ENCODE data around the gene ZNF24.

Gene ZNF24

DNA sequence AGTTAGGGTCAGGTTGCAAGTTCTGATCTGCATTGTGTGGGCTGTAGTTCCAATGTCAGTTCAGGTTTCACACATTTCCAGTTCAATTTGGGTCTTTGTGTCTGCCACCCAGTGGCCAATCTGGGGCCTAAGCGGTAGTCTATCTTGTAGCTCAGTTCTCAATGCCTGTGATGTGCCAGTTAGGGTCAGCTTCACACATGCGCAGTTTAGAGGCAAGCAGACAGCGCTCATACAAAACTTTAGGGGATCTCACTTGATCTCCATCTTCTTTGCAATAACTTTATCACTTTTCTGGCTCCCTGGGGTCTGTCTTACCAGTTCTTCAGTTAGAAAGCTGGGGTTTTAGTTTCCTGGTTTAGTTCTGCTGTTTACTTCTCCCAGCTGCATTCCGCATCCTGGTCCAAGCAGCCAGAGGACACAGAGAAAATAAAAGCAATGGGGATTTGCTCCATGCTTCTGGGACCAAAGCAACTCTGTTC is 11.0 kb upstream of the ZNF24 start:
- Histone ChIP-seq H3K9ac (ENCODE audit: low read depth in 1 of 2, low read length in 2 of 2) (no peak overlapping the region), H3K27me3 (ENCODE audit: control insufficient read depth in 1 of 2, insufficient read depth in 2 of 2, low read length in 2 of 2) (no peaks in the 10 kb centered on the region), H3K4me1 (ENCODE audit: control insufficient read depth in 1 of 2, insufficient read depth in 2 of 2, low read length in 2 of 2) (no peaks in the 10 kb centered on the region), H3K27ac (ENCODE audit: low read depth, low read length) (no peak overlapping the region), H3K36me3 (ENCODE audit: control insufficient read depth in 1 of 2, insufficient read depth in 2 of 2, low read length in 2 of 2) (no peaks in the 10 kb centered on the region), H3K9me3 (ENCODE audit: control insufficient read depth in 1 of 2, low read length in 2 of 2) (peaks cover 10 to 13% of the 10 kb centered on the region in 2 donors), H3K4me3 (ENCODE audit: low read depth in 1 of 2, low read length in 2 of 2) (peak overlapping the region in 1 of 2 donors; percentile 37)

DNA sequence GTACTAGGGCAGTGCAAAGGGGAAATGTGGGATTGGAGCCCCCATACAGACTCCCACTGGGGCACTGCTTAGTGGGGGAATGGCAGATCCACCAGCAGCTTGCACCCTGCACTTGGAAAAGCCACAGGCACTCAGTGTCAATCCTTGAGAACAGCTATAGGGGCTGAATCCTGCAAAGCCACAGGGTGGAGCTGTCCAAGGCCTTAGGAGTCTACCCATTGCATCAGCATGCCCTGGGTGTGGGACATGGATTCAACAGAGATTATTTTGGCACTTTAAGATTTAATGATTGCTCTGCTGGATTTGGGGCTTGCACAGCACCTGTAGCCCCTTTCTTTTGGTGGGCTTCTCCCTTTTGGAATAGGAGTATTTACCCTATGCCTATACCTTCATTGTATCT is 8.6 kb upstream of the ZNF24 start:
- Histone ChIP-seq H3K27me3 (ENCODE audit: control insufficient read depth in 1 of 2, insufficient read depth in 2 of 2, low read length in 2 of 2) (no peaks in the 10 kb centered on the region), H3K9me3 (ENCODE audit: control insufficient read depth in 1 of 2, low read length in 2 of 2) (peaks cover 10 to 13% of the 10 kb centered on the region in 2 donors), H3K27ac (ENCODE audit: low read depth, low read length) (no peak overlapping the region), H3K4me3 (ENCODE audit: low read depth in 1 of 2, low read length in 2 of 2) (no peak overlapping the region), H3K9ac (ENCODE audit: low read depth in 1 of 2, low read length in 2 of 2) (no peak overlapping the region), H3K4me1 (ENCODE audit: control insufficient read depth in 1 of 2, insufficient read depth in 2 of 2, low read length in 2 of 2) (no peaks in the 10 kb centered on the region), H3K36me3 (ENCODE audit: control insufficient read depth in 1 of 2, insufficient read depth in 2 of 2, low read length in 2 of 2) (no peaks in the 10 kb centered on the region)

DNA sequence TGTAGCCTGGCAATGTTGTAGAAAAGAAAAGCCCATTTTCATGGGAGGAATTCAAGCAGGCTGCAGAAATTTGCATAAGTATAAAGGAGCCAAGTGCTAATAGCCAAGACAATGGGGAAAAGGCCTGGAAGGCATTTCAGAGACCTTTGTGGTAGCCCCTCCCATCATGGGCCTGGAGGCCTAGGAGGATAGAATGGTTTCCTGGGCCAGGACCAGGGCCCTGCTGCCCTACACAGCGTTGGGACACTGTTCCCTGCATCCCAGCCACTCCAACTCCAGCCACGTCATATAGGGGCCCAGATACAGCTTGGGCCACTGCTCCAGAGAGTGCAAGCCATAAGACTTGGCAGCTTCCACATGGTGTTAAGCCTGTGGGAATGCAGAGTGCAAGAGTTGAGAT is 8.1 kb upstream of the ZNF24 start:
- H3K9me3 ChIP-seq (ENCODE audit: control insufficient read depth in 1 of 2, low read length in 2 of 2), result peaks cover 10 to 13% of the 10 kb centered on the region in 2 donors
- no peaks in the 10 kb centered on the region for H3K27me3 ChIP-seq (ENCODE audit: control insufficient read depth in 1 of 2, insufficient read depth in 2 of 2, low read length in 2 of 2)
- H3K9ac ChIP-seq (ENCODE audit: low read depth in 1 of 2, low read length in 2 of 2), result no peak overlapping the region
- no peak overlapping the region for H3K4me3 ChIP-seq (ENCODE audit: low read depth in 1 of 2, low read length in 2 of 2)
- H3K4me1 ChIP-seq (ENCODE audit: control insufficient read depth in 1 of 2, insufficient read depth in 2 of 2, low read length in 2 of 2), result no peaks in the 10 kb centered on the region
- no peaks in the 10 kb centered on the region for H3K36me3 ChIP-seq (ENCODE audit: control insufficient read depth in 1 of 2, insufficient read depth in 2 of 2, low read length in 2 of 2)
- H3K27ac ChIP-seq (ENCODE audit: low read depth, low read length), result no peak overlapping the region

DNA sequence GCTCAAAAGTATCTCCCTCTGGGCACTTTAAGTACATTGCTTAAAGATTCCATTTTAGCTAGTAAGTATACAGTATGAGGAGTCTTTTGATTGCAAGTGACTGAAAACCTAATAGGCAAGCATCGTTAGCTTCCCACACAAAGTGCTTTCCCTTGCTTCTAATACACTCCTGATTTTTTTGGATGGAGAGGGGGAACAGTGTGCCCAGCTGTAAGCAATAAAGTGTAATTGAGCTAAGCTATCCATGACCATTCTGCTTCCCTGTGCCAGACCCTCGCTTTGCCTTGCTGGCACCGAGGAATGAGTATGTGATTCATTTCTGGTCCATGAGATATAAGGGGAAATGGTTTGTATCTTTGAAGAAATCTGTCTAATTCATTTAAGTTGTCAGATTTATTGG is 3.8 kb upstream of the ZNF24 start:
- peaks cover 8 to 13% of the 10 kb centered on the region in 2 donors for H3K9me3 ChIP-seq (ENCODE audit: control insufficient read depth in 1 of 2, low read length in 2 of 2)
- peaks cover 8 to 16% of the 10 kb centered on the region in 2 donors for H3K4me1 ChIP-seq (ENCODE audit: control insufficient read depth in 1 of 2, insufficient read depth in 2 of 2, low read length in 2 of 2)
- no peak overlapping the region for H3K9ac ChIP-seq (ENCODE audit: low read depth in 1 of 2, low read length in 2 of 2)
- no peak overlapping the region for H3K4me3 ChIP-seq (ENCODE audit: low read depth in 1 of 2, low read length in 2 of 2)
- H3K36me3 ChIP-seq (ENCODE audit: control insufficient read depth in 1 of 2, insufficient read depth in 2 of 2, low read length in 2 of 2), result no peaks in the 10 kb centered on the region
- no peak overlapping the region for H3K27ac ChIP-seq (ENCODE audit: low read depth, low read length)
- no peaks in the 10 kb centered on the region for H3K27me3 ChIP-seq (ENCODE audit: control insufficient read depth in 1 of 2, insufficient read depth in 2 of 2, low read length in 2 of 2)

DNA sequence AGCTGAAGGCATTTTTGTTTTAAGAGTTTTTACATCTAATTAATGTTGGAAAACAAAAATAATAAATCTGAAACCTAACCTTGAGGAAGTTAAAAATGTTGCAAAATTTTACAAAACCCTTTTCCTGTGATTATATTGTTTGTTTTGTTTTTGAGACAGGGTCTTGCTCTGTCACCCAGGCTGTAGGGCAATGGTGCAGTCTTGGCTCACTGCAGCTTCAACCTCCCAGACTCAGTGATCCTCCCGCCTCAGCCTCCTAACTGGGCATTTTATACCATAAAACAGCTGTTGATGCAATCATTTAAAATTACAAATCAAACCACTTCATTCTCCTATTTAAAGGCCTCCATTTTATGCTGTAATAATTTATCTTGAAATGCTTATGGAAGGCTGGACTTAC is 1.7 kb upstream of the ZNF24 start:
- Histone ChIP-seq H3K36me3 (ENCODE audit: control insufficient read depth in 1 of 2, insufficient read depth in 2 of 2, low read length in 2 of 2) (no peaks in the 10 kb centered on the region), H3K4me3 (ENCODE audit: low read depth in 1 of 2, low read length in 2 of 2) (no peak overlapping the region), H3K27me3 (ENCODE audit: control insufficient read depth in 1 of 2, insufficient read depth in 2 of 2, low read length in 2 of 2) (no peaks in the 10 kb centered on the region), H3K4me1 (ENCODE audit: control insufficient read depth in 1 of 2, insufficient read depth in 2 of 2, low read length in 2 of 2) (peaks cover 8 to 16% of the 10 kb centered on the region in 2 donors), H3K27ac (ENCODE audit: low read depth, low read length) (no peak overlapping the region), H3K9me3 (ENCODE audit: control insufficient read depth in 1 of 2, low read length in 2 of 2) (no peaks in the 10 kb centered on the region), H3K9ac (ENCODE audit: low read depth in 1 of 2, low read length in 2 of 2) (no peak overlapping the region)

DNA sequence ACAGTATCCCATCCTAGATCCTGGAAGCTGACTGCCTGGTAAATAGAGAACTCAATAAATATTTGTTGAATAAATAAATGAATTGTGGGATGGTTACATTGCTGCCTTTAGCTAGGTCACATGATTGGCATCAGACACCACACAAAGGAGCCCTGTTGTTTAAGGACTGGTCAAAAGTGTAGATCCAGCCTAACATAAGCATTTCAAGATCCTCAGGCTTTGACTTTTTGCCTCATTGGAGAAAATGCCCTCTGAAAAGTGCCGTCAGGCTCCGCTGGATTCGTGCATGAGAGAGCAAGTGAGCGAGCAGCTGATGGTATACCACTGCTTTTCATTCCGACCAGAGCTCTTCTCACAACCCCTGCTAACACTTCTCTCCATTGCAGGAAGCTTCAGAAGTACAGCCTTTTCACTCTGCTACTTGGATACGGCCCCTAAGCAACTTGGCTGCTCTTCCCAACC is 1.3 kb upstream of the ZNF24 start:
- Histone ChIP-seq H3K27ac (ENCODE audit: low read depth, low read length) (no peak overlapping the region), H3K4me1 (ENCODE audit: control insufficient read depth in 1 of 2, insufficient read depth in 2 of 2, low read length in 2 of 2) (peaks cover 8 to 16% of the 10 kb centered on the region in 2 donors), H3K36me3 (ENCODE audit: control insufficient read depth in 1 of 2, insufficient read depth in 2 of 2, low read length in 2 of 2) (peaks cover 0 to 1% of the 10 kb centered on the region in 2 donors), H3K4me3 (ENCODE audit: low read depth in 1 of 2, low read length in 2 of 2) (no peak overlapping the region), H3K27me3 (ENCODE audit: control insufficient read depth in 1 of 2, insufficient read depth in 2 of 2, low read length in 2 of 2) (no peaks in the 10 kb centered on the region), H3K9me3 (ENCODE audit: control insufficient read depth in 1 of 2, low read length in 2 of 2) (no peaks in the 10 kb centered on the region), H3K9ac (ENCODE audit: low read depth in 1 of 2, low read length in 2 of 2) (no peak overlapping the region)

DNA sequence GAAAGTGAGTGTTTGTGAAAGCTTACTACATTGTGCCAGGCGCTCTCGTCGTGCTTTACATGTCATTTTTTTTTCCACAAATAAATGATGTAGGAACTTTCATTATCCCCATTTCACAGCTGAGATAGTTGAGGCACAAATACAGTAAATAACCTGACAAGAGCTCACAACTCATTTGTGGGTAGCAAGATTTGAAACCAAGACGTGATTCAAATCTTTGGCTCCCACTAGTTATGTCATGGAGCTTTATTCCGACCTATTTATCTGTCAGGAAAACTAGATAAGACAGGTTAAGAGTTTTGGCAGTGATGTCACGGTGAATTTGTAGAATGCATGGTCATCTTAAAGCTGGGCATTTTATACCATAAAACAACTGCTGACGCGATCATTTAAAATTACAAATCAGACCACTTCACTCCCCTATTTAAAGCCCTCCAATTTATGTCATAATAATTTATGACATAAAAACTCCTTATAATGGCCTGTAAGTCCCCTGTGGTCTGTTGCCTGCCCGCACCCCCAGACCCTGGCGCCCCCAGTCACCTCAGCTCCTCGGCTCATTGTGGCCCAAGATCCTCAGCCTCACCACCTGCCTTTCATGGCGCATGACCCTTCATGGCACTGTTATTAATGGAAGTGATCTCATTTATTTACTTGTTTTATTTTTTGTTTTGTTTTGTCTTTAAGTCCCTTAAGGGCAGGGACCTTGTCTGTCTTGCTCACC is 678 bp upstream of the ZNF24 start:
- peak overlapping the region; percentile 94 to 96 for H3K9ac ChIP-seq (ENCODE audit: low read depth in 1 of 2, low read length in 2 of 2)
- no peaks in the 10 kb centered on the region for H3K9me3 ChIP-seq (ENCODE audit: control insufficient read depth in 1 of 2, low read length in 2 of 2)
- no peaks in the 10 kb centered on the region for H3K27me3 ChIP-seq (ENCODE audit: control insufficient read depth in 1 of 2, insufficient read depth in 2 of 2, low read length in 2 of 2)
- peaks cover 8 to 18% of the 10 kb centered on the region in 2 donors for H3K4me1 ChIP-seq (ENCODE audit: control insufficient read depth in 1 of 2, insufficient read depth in 2 of 2, low read length in 2 of 2)
- peaks cover 5 to 7% of the 10 kb centered on the region in 2 donors for H3K36me3 ChIP-seq (ENCODE audit: control insufficient read depth in 1 of 2, insufficient read depth in 2 of 2, low read length in 2 of 2)
- H3K27ac ChIP-seq (ENCODE audit: low read depth, low read length), result peak overlapping the region; percentile 58
- H3K4me3 ChIP-seq (ENCODE audit: low read depth in 1 of 2, low read length in 2 of 2), result peak overlapping the region; percentile 90 to 93

DNA sequence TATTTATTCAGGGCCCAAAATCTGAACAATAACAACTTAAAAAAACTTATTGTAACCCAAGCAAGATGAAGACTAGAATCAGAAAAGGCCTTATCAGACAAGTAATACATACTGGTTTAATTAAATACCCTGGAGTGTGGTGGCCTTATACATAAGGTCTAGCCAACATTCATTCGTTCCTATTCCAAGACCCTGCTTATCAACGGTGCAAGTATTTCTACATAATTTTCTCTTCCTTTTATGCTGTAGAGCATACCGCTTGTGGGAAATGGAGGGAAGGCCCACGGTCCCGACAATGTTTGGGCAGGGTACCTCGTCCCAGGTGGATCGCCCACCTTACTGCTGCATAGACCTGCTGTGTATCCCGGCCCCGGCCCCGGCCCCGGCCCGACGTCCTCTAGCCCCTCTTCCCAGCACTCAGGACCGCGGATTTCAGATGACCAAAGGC is 708 bp downstream of the ZNF24 start:
- Histone ChIP-seq H3K9ac (ENCODE audit: low read depth in 1 of 2, low read length in 2 of 2) (peak overlapping the region; percentile 94 to 96), H3K27ac (ENCODE audit: low read depth, low read length) (peak overlapping the region; percentile 96), H3K9me3 (ENCODE audit: control insufficient read depth in 1 of 2, low read length in 2 of 2) (no peaks in the 10 kb centered on the region), H3K27me3 (ENCODE audit: control insufficient read depth in 1 of 2, insufficient read depth in 2 of 2, low read length in 2 of 2) (no peaks in the 10 kb centered on the region), H3K4me1 (ENCODE audit: control insufficient read depth in 1 of 2, insufficient read depth in 2 of 2, low read length in 2 of 2) (peaks cover 8 to 18% of the 10 kb centered on the region in 2 donors), H3K4me3 (ENCODE audit: low read depth in 1 of 2, low read length in 2 of 2) (peak overlapping the region; percentile 90 to 93), H3K36me3 (ENCODE audit: control insufficient read depth in 1 of 2, insufficient read depth in 2 of 2, low read length in 2 of 2) (peaks cover 17 to 21% of the 10 kb centered on the region in 2 donors)

DNA sequence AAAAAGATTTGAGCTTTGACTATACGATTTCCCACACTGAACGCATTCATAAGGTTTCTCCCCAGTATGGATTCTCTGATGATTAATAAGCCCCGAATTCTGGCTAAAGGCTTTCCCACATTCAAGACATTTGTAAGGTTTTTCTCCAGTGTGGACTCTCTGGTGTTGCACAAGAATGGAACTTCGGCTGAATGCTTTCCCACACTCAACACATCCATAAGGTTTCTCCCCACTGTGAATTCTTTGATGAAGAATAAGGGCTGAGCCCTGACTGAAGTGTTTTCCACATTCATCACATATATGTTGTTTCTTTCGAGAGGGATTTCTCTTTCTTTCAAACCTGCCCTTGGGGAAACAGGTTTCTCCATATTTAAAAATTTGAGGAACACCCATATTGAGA is 6.9 kb downstream of the ZNF24 start:
- H3K4me1 ChIP-seq (ENCODE audit: control insufficient read depth in 1 of 2, insufficient read depth in 2 of 2, low read length in 2 of 2), result peaks cover 0 to 3% of the 10 kb centered on the region in 2 donors
- no peak overlapping the region for H3K27ac ChIP-seq (ENCODE audit: low read depth, low read length)
- no peak overlapping the region for H3K9ac ChIP-seq (ENCODE audit: low read depth in 1 of 2, low read length in 2 of 2)
- H3K4me3 ChIP-seq (ENCODE audit: low read depth in 1 of 2, low read length in 2 of 2), result no peak overlapping the region
- H3K36me3 ChIP-seq (ENCODE audit: control insufficient read depth in 1 of 2, insufficient read depth in 2 of 2, low read length in 2 of 2), result peaks cover 37 to 74% of the 10 kb centered on the region in 2 donors
- no peaks in the 10 kb centered on the region for H3K27me3 ChIP-seq (ENCODE audit: control insufficient read depth in 1 of 2, insufficient read depth in 2 of 2, low read length in 2 of 2)
- H3K9me3 ChIP-seq (ENCODE audit: control insufficient read depth in 1 of 2, low read length in 2 of 2), result no peaks in the 10 kb centered on the region

DNA sequence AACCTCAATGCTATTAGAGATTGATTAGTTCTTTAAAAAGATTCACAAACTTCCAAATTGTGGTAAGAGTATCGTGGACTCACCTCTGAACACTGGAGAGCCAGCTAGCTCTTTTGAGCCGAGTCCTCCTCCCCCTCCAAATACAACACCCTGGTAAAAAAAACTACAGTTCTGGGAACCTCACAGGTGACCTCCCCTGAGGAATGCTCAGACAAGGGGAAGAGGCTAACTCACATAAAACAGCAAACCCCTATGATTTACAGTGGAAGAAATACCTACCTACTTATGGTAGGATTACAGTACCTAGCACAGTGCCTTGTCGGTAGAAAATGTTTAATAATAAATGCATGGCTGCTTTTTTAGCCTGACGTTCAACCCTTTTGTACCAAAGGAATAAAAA is 8.4 kb downstream of the ZNF24 start:
- no peak overlapping the region for H3K9ac ChIP-seq (ENCODE audit: low read depth in 1 of 2, low read length in 2 of 2)
- no peak overlapping the region for H3K4me3 ChIP-seq (ENCODE audit: low read depth in 1 of 2, low read length in 2 of 2)
- no peaks in the 10 kb centered on the region for H3K27me3 ChIP-seq (ENCODE audit: control insufficient read depth in 1 of 2, insufficient read depth in 2 of 2, low read length in 2 of 2)
- H3K9me3 ChIP-seq (ENCODE audit: control insufficient read depth in 1 of 2, low read length in 2 of 2), result no peaks in the 10 kb centered on the region
- H3K27ac ChIP-seq (ENCODE audit: low read depth, low read length), result no peak overlapping the region
- peaks cover 0 to 3% of the 10 kb centered on the region in 2 donors for H3K4me1 ChIP-seq (ENCODE audit: control insufficient read depth in 1 of 2, insufficient read depth in 2 of 2, low read length in 2 of 2)
- H3K36me3 ChIP-seq (ENCODE audit: control insufficient read depth in 1 of 2, insufficient read depth in 2 of 2, low read length in 2 of 2), result peaks cover 41 to 84% of the 10 kb centered on the region in 2 donors
